Transverse colon (tissue), 4 donors: Measurements from ENCODE around the gene UCK2. TPM values are rescaled to one million over a fixed set of nuclear protein-coding genes. Genes with fewer than 3 reads are reported as not detected.

Experiments used
- DNase-seq: peaks from one replicate; pipeline ENCODE4 v3.0.0-alpha.2; 2019
- H3K27ac ChIP-seq, 4 donors: fragments of 200-600 bp; sonication (generic); 2 replicates each; pipeline ENCODE4 v1.5.1; 2016 to 2018; ENCODE audit warnings: inconsistent platforms in 4 of 4
- H3K27me3 ChIP-seq: fragments of 200-600 bp; sonication (generic); 2 replicates; pipeline ENCODE4 v1.5.1; 2017; ENCODE audit warnings: inconsistent platforms
- H3K36me3 ChIP-seq, 4 donors: fragments of 200-600 bp; sonication (generic); 2 replicates each; pipeline ENCODE4 v1.5.1; 2017 to 2019; ENCODE audit warnings: inconsistent platforms in 4 of 4
- H3K4me1 ChIP-seq, 4 donors: fragments of 200-600 bp; sonication (generic); 2 replicates each; pipeline ENCODE4 v1.5.1; 2017 to 2020; ENCODE audit warnings: inconsistent platforms in 4 of 4
- H3K4me3 ChIP-seq, 4 donors: fragments of 200-600 bp; sonication (generic); 1 replicate in 1 of 4; 2 replicates in 3 of 4; pipeline versions ENCODE4 v1.5.1 to v1.6.1; 2017 to 2019; ENCODE audit warnings: inconsistent platforms in 4 of 4
- H3K9me3 ChIP-seq, 2 donors: fragments of 200-600 bp; sonication (generic); 2 replicates each; pipeline ENCODE4 v1.5.1; 2017 to 2019; ENCODE audit warnings: inconsistent platforms in 2 of 2
- EP300 ChIP-seq: sonication (generic); formaldehyde crosslinking; IDR thresholded peaks from one replicate; pipeline ENCODE4 v1.6.1; 2017; ENCODE audit warnings: antibody characterized with exemption, low read depth
- POLR2A ChIP-seq: fragments of 450-650 bp; IDR thresholded peaks from one replicate; pipeline ENCODE4 v1.6.1; 2016; ENCODE audit warnings: antibody characterized with exemption, mild to moderate bottlenecking, moderate library complexity
- POLR2AphosphoS5 ChIP-seq, 3 donors: sonication (generic); formaldehyde crosslinking; IDR thresholded peaks; one replicate each; pipeline ENCODE4 v1.6.1; 2016; ENCODE audit warnings: antibody characterized with exemption in 3 of 3
- WGBS, 2 donors: methylation state at CpG; one replicate each; pipeline ENCODE4 v1.1.5; 2018; ENCODE audit warnings: low coverage in 1 of 2; 5-methylcytosine and 5-hydroxymethylcytosine counted together
- in situ Hi-C, 4 donors: fragments of 200-750 bp; cut with MboI; loops; one replicate each; pipeline versions ENCODE4 v1.15.0 to v1.15.1; 2017; ENCODE audit warnings: low sequenced_read_pairs in 3 of 4, low pct_ligation_motif_present in 1 of 4, low pct_unique_long_range_greater_than_20kb in 1 of 4
- intact Hi-C: fragments of 100-400 bp; cut with DNase I; formaldehyde crosslinking; loops from one replicate; pipeline ENCODE4 v1.15.1; 2023; ENCODE audit warnings: low total_unique reads
- total RNA-seq, 4 donors: library from RNA; depleted of rRNA; stranded (reverse); fragments of >200 nt; gene quantifications; one replicate each; pipeline ENCODE4 v1.1.0, GENCODE V29; 2016
- TF ChIP-seq, protein P1 (sequence below), 5 experiments: fragments of 200-600 bp in 3 of 5; fragments of 450-650 bp in 2 of 5; sonication (generic) in 3 of 5; IDR thresholded peaks; 1 replicate in 2 of 5; 2 replicates in 3 of 5; pipeline ENCODE4 v1.5.1; 2016 to 2017; ENCODE audit warnings: antibody characterized with exemption in 5 of 5, inconsistent platforms in 3 of 5, mild to moderate bottlenecking in 2 of 5, moderate library complexity in 1 of 5

UCK2 gene
- total RNA-seq, 4 donors from 2014 or later = 18.9 to 96.5 (median 69.7) TPM

DNA sequence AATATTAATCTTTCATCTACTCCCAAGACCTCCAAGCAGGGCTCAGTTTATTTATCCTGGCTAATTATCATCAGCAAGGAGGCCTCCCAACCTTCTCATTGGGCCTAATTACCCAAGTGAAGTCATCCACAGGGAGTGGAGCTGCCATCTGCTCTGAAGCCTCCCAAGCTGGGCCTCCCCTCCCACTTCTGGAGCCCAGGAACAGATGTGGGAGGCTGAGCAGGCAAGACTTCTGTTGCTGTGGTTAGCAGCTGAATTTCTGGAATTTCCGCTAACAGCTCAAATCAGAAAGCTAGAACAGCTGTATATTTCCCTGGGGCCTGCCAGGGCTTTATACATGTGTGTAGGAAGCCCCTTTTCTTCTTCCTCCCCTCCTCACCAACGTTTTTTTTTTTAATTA, 127.5 kb downstream of the UCK2 start:
- TF ChIP-seq POLR2A = no peak
- TF ChIP-seq POLR2AphosphoS5 (IDR thresholded peaks at IDR 0.05) = no peak
- no peak for TF ChIP-seq EP300
- TF ChIP-seq, protein P1, sequence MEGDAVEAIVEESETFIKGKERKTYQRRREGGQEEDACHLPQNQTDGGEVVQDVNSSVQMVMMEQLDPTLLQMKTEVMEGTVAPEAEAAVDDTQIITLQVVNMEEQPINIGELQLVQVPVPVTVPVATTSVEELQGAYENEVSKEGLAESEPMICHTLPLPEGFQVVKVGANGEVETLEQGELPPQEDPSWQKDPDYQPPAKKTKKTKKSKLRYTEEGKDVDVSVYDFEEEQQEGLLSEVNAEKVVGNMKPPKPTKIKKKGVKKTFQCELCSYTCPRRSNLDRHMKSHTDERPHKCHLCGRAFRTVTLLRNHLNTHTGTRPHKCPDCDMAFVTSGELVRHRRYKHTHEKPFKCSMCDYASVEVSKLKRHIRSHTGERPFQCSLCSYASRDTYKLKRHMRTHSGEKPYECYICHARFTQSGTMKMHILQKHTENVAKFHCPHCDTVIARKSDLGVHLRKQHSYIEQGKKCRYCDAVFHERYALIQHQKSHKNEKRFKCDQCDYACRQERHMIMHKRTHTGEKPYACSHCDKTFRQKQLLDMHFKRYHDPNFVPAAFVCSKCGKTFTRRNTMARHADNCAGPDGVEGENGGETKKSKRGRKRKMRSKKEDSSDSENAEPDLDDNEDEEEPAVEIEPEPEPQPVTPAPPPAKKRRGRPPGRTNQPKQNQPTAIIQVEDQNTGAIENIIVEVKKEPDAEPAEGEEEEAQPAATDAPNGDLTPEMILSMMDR (IDR thresholded peaks at IDR 0.05) = no peak
- Histone ChIP-seq H3K36me3 (no peaks in the 10 kb centered on the region), H3K27me3 (no peaks in the 10 kb centered on the region), H3K4me1 (no peaks in the 10 kb centered on the region), H3K27ac (no peak overlapping the region), H3K9me3 (no peaks in the 10 kb centered on the region), H3K4me3 (no peak overlapping the region)
- 50% methylated on average over 2 of the region's 2 CpGs; no CpG with 5 or more reads in 1 of the 2 donors for WGBS, 2 donors
- in situ Hi-C loops = no loop called here
- no peak for DNase-seq
- intact Hi-C loops = no loop called here

DNA sequence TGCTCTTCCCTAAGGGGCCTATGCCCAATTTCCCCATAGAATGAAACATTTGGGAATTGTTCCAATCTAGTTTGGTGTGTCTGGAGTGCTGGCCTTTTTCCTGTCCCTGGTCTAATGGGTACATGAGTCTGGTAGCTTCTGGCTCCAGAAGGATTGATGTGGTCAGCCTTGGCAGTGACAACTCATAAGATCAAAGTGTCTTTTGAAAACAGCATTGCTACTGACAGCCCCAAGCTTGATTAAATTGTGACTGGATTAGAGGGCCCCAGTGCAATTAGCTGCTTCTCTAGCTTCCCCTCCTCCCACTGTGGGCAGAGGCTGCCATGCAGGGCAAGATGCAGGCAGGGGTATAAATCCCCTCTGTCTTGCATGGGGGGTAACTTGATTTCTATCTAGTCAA, 130.9 kb downstream of the UCK2 start:
- no peak for DNase-seq
- TF ChIP-seq EP300 = no peak
- no peak for TF ChIP-seq POLR2A
- TF ChIP-seq, protein P1 (IDR thresholded peaks at IDR 0.05) = no peak
- no peak for TF ChIP-seq POLR2AphosphoS5 (IDR thresholded peaks at IDR 0.05)
- no peak overlapping the region for H3K27ac ChIP-seq
- no peaks in the 10 kb centered on the region for H3K36me3 ChIP-seq
- in situ Hi-C loops (no loop called here), intact Hi-C loops (no loop called here)
- no peaks in the 10 kb centered on the region for H3K9me3 ChIP-seq
- no peak overlapping the region for H3K4me3 ChIP-seq
- H3K27me3 ChIP-seq = no peaks in the 10 kb centered on the region
- H3K4me1 ChIP-seq = no peaks in the 10 kb centered on the region

DNA sequence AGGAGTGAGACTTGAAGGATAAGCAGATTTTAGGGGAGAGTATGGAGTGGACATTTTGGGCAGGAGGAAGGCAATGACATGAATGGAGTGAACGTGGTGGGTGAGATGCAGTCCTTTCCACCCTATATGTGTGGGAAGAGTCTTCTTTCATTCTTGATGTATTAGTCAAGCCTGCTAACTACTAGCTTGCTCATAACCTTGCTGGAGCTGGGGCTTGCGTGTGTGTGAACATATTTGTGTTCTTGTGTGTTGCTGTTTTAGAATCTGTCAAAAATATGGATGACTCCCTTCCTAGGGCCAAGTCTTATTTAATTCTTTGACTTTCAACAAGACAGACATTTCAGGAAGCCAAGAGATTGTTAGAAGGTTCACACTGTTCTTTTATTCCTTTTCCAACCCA, 132.7 kb downstream of the UCK2 start:
- H3K36me3 ChIP-seq = no peaks in the 10 kb centered on the region
- no peak overlapping the region for H3K4me3 ChIP-seq
- H3K9me3 ChIP-seq = no peaks in the 10 kb centered on the region
- intact Hi-C loops (no loop called here), in situ Hi-C loops (no loop called here)
- 76 to 88% methylated on average over 2 of the region's 2 CpGs for WGBS, 2 donors
- DNase-seq = no peak
- H3K4me1 ChIP-seq = no peaks in the 10 kb centered on the region
- H3K27me3 ChIP-seq = no peaks in the 10 kb centered on the region
- no peak for TF ChIP-seq EP300
- TF ChIP-seq, protein P1 (IDR thresholded peaks at IDR 0.05) = no peak
- no peak for TF ChIP-seq POLR2AphosphoS5 (IDR thresholded peaks at IDR 0.05)
- no peak for TF ChIP-seq POLR2A
- H3K27ac ChIP-seq = no peak overlapping the region

DNA sequence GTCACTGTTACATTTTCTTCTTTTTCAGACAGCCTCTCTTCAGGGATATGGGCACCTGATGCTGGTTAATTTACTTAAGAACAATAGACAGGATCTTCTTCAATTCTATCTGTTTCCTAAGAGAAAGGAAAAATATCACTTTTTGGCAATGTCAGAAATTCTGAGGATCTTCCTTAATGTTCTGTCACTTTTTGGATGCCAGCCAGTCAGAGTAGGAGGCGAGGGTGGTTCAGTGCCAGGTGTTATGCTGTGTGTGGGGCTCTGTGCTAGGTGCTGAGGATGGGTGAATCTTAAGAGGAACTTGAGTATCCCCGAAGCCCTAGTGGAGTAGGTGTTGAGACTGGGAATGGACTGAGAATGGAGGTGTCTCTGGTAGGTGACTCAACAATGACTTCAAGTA, 133.5 kb downstream of the UCK2 start:
- Histone ChIP-seq H3K36me3 (no peaks in the 10 kb centered on the region), H3K4me1 (no peaks in the 10 kb centered on the region), H3K9me3 (no peaks in the 10 kb centered on the region), H3K4me3 (no peak overlapping the region), H3K27ac (no peak overlapping the region), H3K27me3 (no peaks in the 10 kb centered on the region)
- TF ChIP-seq EP300 = no peak
- TF ChIP-seq, protein P1 (IDR thresholded peaks at IDR 0.05) = no peak
- in situ Hi-C loops = no loop called here
- 30 to 61% methylated on average over 2 of the region's 2 CpGs for WGBS, 2 donors
- no peak for DNase-seq
- intact Hi-C loops = no loop called here

Other genes starting within 250 kb of the UCK2 start
- 100 to 1,000 TPM in 3 of 4 donors, 10 to 100 TPM in 1; 84.4 to 387 (median 220) TPM for gene MGST3, start 196.4 kb upstream of the UCK2 start, total RNA-seq
- 100 to 1,000 TPM in 1 of 4 donors, 10 to 100 TPM in 3; 15.3 to 103 (median 59.5) TPM for gene ALDH9A1, start 129.1 kb upstream of the UCK2 start, total RNA-seq
- gene TMCO1, start 58.7 kb upstream of the UCK2 start, total RNA-seq = 100 to 1,000 TPM in 3 of 4 donors, 10 to 100 TPM in 1; 28.3 to 180 (median 128) TPM